A673 (cell line): ENCODE measurements around the gene GOSR2. TPM values are rescaled to one million over a fixed set of nuclear protein-coding genes. Genes with fewer than 3 reads are reported as not detected.

Experiments used
- BruUV-seq: library from RNA; stranded (reverse); fragments of 400-500 nt; replicated peaks from 2 replicates; lab custom pipeline; 2021; lab: Mats Ljungman, UMichigan
- CTCF ChIA-PET: fragments of 300-600 bp; sonication (Branson Sonifier 250); formaldehyde crosslinking; loops from one replicate; lab custom pipeline; 2022; ENCODE audit warnings: antibody characterized with exemption; lab: Charles Lee
- POLR2A ChIA-PET: fragments of 300-600 bp; sonication (Branson Sonifier 250); formaldehyde crosslinking; loops from one replicate; lab custom pipeline; 2022; ENCODE audit warnings: antibody characterized with exemption; ENCODE audit not compliant: low non-redundant PET; lab: Charles Lee
- DNase-seq: peaks from one replicate; pipeline ENCODE4 v3.0.0-alpha.2; 2015; ENCODE audit warnings: low spot score
- H3K27ac ChIP-seq: fragments of 200-600 bp; sonication (generic); 2 replicates; pipeline ENCODE4 v1.5.1; 2016; ENCODE audit warnings: mixed run types, low read depth, mild to moderate bottlenecking, mixed read lengths, antibody characterized with exemption, low read length; ENCODE audit not compliant: poor library complexity, severe bottlenecking
- H3K27me3 ChIP-seq: fragments of 200-600 bp; sonication (generic); replicated peaks from 2 replicates; pipeline ENCODE4 v1.6.1; 2017; ENCODE audit warnings: mixed run types, low read depth, mild to moderate bottlenecking, mixed read lengths, antibody characterized with exemption, low read length; ENCODE audit not compliant: insufficient read depth, poor library complexity
- H3K36me3 ChIP-seq: fragments of 200-600 bp; sonication (generic); 2 replicates; pipeline ENCODE4 v1.6.1; 2016; ENCODE audit warnings: mixed run types, mild to moderate bottlenecking, mixed read lengths, antibody characterized with exemption, low read length; ENCODE audit not compliant: insufficient read depth, poor library complexity, severe bottlenecking
- H3K4me1 ChIP-seq: fragments of 200-600 bp; sonication (generic); 2 replicates; pipeline ENCODE4 v1.6.1; 2017; ENCODE audit warnings: mixed run types, mild to moderate bottlenecking, mixed read lengths, antibody characterized with exemption, low read length; ENCODE audit not compliant: insufficient read depth, poor library complexity, severe bottlenecking
- H3K4me3 ChIP-seq: fragments of 200-600 bp; sonication (generic); 2 replicates; pipeline ENCODE4 v1.5.1; 2016; ENCODE audit warnings: low read depth, mixed run types, mild to moderate bottlenecking, mixed read lengths, low read length; ENCODE audit not compliant: poor library complexity, severe bottlenecking
- H3K9me3 ChIP-seq: fragments of 200-600 bp; sonication (generic); 2 replicates; pipeline ENCODE4 v1.6.1; 2016; ENCODE audit warnings: mixed run types, low read depth, mild to moderate bottlenecking, mixed read lengths, antibody characterized with exemption, low read length; ENCODE audit not compliant: poor library complexity, severe bottlenecking
- CTCF ChIP-seq: fragments of 300-800, 200-600 bp; sonication (generic); conservative IDR thresholded peaks from 2 replicates; pipeline ENCODE4 v1.5.1; 2017; ENCODE audit warnings: low read depth, mild to moderate bottlenecking, antibody characterized with exemption, low read length, moderate library complexity, mixed read lengths
- EZH2 ChIP-seq: fragments of 200-600 bp; sonication (generic); IDR thresholded peaks from 2 replicates; pipeline ENCODE4 v1.6.1; 2017; ENCODE audit warnings: borderline replicate concordance, low read depth, mild to moderate bottlenecking, mixed read lengths, antibody characterized with exemption, low read length; ENCODE audit not compliant: poor library complexity, severe bottlenecking
- intact Hi-C: fragments of 100-400 bp; cut with micrococcal nuclease; formaldehyde crosslinking; loops from one replicate; pipeline ENCODE4 v1.10.0; 2022; ENCODE audit not compliant: unreplicated experiment
- total RNA-seq: library from RNA; stranded (reverse); gene quantifications from 2 replicates; pipeline ENCODE4 v1.2.3, GENCODE V29; 2021

The GOSR2 gene
- total RNA-seq, 1 experiment from 2014 or later: 34.5 TPM

- Histone ChIP-seq H3K9me3 (no peaks in the 10 kb centered on the region), H3K27me3 (no peaks in the 10 kb centered on the region), H3K4me1 (no peaks in the 10 kb centered on the region), H3K4me3 (no peak overlapping the region), H3K27ac (no peak overlapping the region), H3K36me3 (no peaks in the 10 kb centered on the region)
- DNase-seq: no peak
- intact Hi-C loops: no loop called here
- CTCF ChIA-PET: no interaction called here
- BruUV-seq: no TSS peak
- TF ChIP-seq CTCF: no peak
- TF ChIP-seq EZH2: no peak
- POLR2A ChIA-PET: no interaction called here
These were observed 45.5 kb upstream of the GOSR2 start for GRCh38 chr17:46877466-46877865.

GRCh38 chr17:46878055-46878454 is 44.9 kb upstream of the GOSR2 start:
- TF ChIP-seq EZH2 (no peak), CTCF (no peak)
- DNase-seq: no peak
- Histone ChIP-seq H3K27ac (no peak overlapping the region), H3K36me3 (no peaks in the 10 kb centered on the region), H3K4me3 (no peak overlapping the region), H3K27me3 (no peaks in the 10 kb centered on the region), H3K9me3 (no peaks in the 10 kb centered on the region), H3K4me1 (no peaks in the 10 kb centered on the region)
- POLR2A ChIA-PET: no interaction called here
- intact Hi-C loops: no loop called here
- no TSS peak for BruUV-seq
- CTCF ChIA-PET: no interaction called here

- intact Hi-C loops: no loop called here
- Histone ChIP-seq H3K4me3 (no peak overlapping the region), H3K36me3 (no peaks in the 10 kb centered on the region), H3K4me1 (no peaks in the 10 kb centered on the region), H3K9me3 (no peaks in the 10 kb centered on the region), H3K27ac (no peak overlapping the region), H3K27me3 (no peaks in the 10 kb centered on the region)
- TF ChIP-seq CTCF (no peak), EZH2 (no peak)
- no peak for DNase-seq
- ChIA-PET CTCF (no interaction called here), POLR2A (no interaction called here)
- BruUV-seq: no TSS peak
These were observed 43.9 kb upstream of the GOSR2 start for GRCh38 chr17:46879101-46879500.
